Ishikawa (cell line): ENCODE data around the gene KIF26B.
A peak's percentile ranks its signal among the peaks of the same experiment; 100 is the strongest.

ENCODE experiments used
- CEBPB ChIP-seq: IDR thresholded peaks from 2 replicates; pipeline ENCODE4 v1.6.1; 2012
- CREB1 ChIP-seq: IDR thresholded peaks from 2 replicates; pipeline ENCODE4 v1.6.1; 2012; ENCODE audit warnings: low read depth
- EGR1 ChIP-seq: IDR thresholded peaks from 2 replicates; pipeline ENCODE4 v1.6.1; 2012
- EP300 ChIP-seq: IDR thresholded peaks from 2 replicates; pipeline ENCODE4 v1.6.1; 2012; ENCODE audit warnings: borderline replicate concordance
- MAX ChIP-seq: IDR thresholded peaks from 2 replicates; pipeline ENCODE4 v1.6.1; 2012
- REST ChIP-seq: IDR thresholded peaks from 2 replicates; pipeline ENCODE4 v1.6.1; 2012; ENCODE audit warnings: low read depth, mild to moderate bottlenecking
- TAF1 ChIP-seq: IDR thresholded peaks from 2 replicates; pipeline ENCODE4 v1.6.1; 2012; ENCODE audit warnings: low read depth, mild to moderate bottlenecking
- TCF12 ChIP-seq: IDR thresholded peaks from 2 replicates; pipeline ENCODE4 v1.6.1; 2012; ENCODE audit warnings: low read depth
- TEAD4 ChIP-seq: IDR thresholded peaks from 2 replicates; pipeline ENCODE4 v1.6.1; 2012
- YY1 ChIP-seq: IDR thresholded peaks from 2 replicates; pipeline ENCODE4 v1.6.1; 2012; ENCODE audit warnings: low read depth
- ZBTB7A ChIP-seq: IDR thresholded peaks from 2 replicates; pipeline ENCODE4 v1.6.1; 2012; ENCODE audit warnings: low read depth

GRCh38 chr1:245512980-245513578 lies 358.3 kb downstream of the KIF26B start:
- TF ChIP-seq MAX (no peak), REST (0 out of 2 replicates have a peak, but pooled peaks have one; percentile 13), CREB1 (no peak), TEAD4 (no peak), EGR1 (no peak), TCF12 (no peak), TAF1 (no peak), EP300 (no peak), ZBTB7A (no peak), CEBPB (no peak), YY1 (no peak)
